Cardiac muscle cell (in vitro differentiated cells and primary cell): Measurements from ENCODE around the gene CTU2. TPM values are rescaled to one million over a fixed set of nuclear protein-coding genes. Genes with fewer than 3 reads are reported as not detected.

Experiments used
- DNase-seq, 2 donors: peaks; one replicate each; pipeline versions ENCODE4 v3.0.0 to v3.0.0-alpha.2; 2010 to 2017; ENCODE audit warnings: low read depth in 1 of 2, low spot score in 1 of 2
- H3K27ac ChIP-seq: fragments of 200-600 bp; sonication (generic); 2 replicates; pipeline ENCODE4 v1.5.1; 2016
- H3K27me3 ChIP-seq: fragments of 200-600 bp; sonication (generic); 2 replicates; pipeline ENCODE4 v1.6.0; 2016; ENCODE audit warnings: control low read depth
- H3K36me3 ChIP-seq: fragments of 200-600 bp; sonication (generic); 2 replicates; pipeline ENCODE4 v1.5.1; 2016; ENCODE audit warnings: control low read depth
- H3K4me1 ChIP-seq: fragments of 200-600 bp; sonication (generic); 2 replicates; pipeline ENCODE4 v1.8.1; 2017; ENCODE audit warnings: low read depth, mild to moderate bottlenecking, mixed run types
- H3K4me3 ChIP-seq: fragments of 200-600 bp; sonication (generic); 2 replicates; pipeline ENCODE4 v1.5.1; 2016; ENCODE audit warnings: mild to moderate bottlenecking
- H3K9me3 ChIP-seq: fragments of 200-600 bp; sonication (generic); 2 replicates; pipeline ENCODE4 v1.5.1; 2017; ENCODE audit warnings: low read depth, mild to moderate bottlenecking, control low read depth
- CTCF ChIP-seq: IDR thresholded peaks from 2 replicates; pipeline ENCODE4 v1.5.1; 2012; ENCODE audit warnings: low read depth, mild to moderate bottlenecking, low read length
- polyA plus RNA-seq: library from polyadenylated mRNA; unstranded; fragments of >200 nt; fragmentation: Nextera tagmentation; extraction: Ambion mirVana; gene quantifications from 2 replicates; pipeline ENCODE4 v1.2.1, GENCODE V29; 2016
- total RNA-seq: library from RNA; depleted of rRNA; stranded (reverse); fragments of >200 nt; gene quantifications from 2 replicates; pipeline ENCODE4 v1.2.3, GENCODE V29; 2016

The CTU2 gene
- total and polyA plus RNA-seq, 2 experiments from 2014 or later: 9.2 to 10.8 TPM

- Histone ChIP-seq H3K4me1 (no peaks in the 10 kb centered on the region), H3K36me3 (peaks cover 14% of the 10 kb centered on the region), H3K4me3 (no peak overlapping the region), H3K27ac (no peak overlapping the region), H3K9me3 (no peaks in the 10 kb centered on the region), H3K27me3 (no peaks in the 10 kb centered on the region)
- DNase-seq: no peak
- no peak for TF ChIP-seq CTCF
Measured at GRCh38 chr16:88715312-88716190, 9.2 kb downstream of the CTU2 start.

- H3K36me3 ChIP-seq: peaks cover 14% of the 10 kb centered on the region
Measured at GRCh38 chr16:88716201-88716600, 9.9 kb downstream of the CTU2 start.

GRCh38 chr16:88716601-88717001 is 10.3 kb downstream of the CTU2 start:
- Histone ChIP-seq H3K9me3 (no peaks in the 10 kb centered on the region), H3K4me1 (no peaks in the 10 kb centered on the region), H3K4me3 (no peak overlapping the region), H3K36me3 (peaks cover 18% of the 10 kb centered on the region), H3K27ac (no peak overlapping the region), H3K27me3 (no peaks in the 10 kb centered on the region)
- no peak for DNase-seq
- TF ChIP-seq CTCF: no peak

More at GRCh38 chr16:88716201-88716600, 9.9 kb downstream of the CTU2 start:
- DNase-seq: no peak
- no peaks in the 10 kb centered on the region for H3K4me1 ChIP-seq
- no peak overlapping the region for H3K27ac ChIP-seq
- no peak overlapping the region for H3K4me3 ChIP-seq
- H3K27me3 ChIP-seq: no peaks in the 10 kb centered on the region
- no peaks in the 10 kb centered on the region for H3K9me3 ChIP-seq
- no peak for TF ChIP-seq CTCF

- peaks cover 26% of the 10 kb centered on the region for H3K36me3 ChIP-seq
- no peaks in the 10 kb centered on the region for H3K9me3 ChIP-seq
- TF ChIP-seq CTCF: no peak
Measured at GRCh38 chr16:88718178-88718577, 11.9 kb downstream of the CTU2 start.

GRCh38 chr16:88719267-88719932 is 13.1 kb downstream of the CTU2 start:
- Histone ChIP-seq H3K9me3 (no peaks in the 10 kb centered on the region), H3K4me3 (no peak overlapping the region), H3K4me1 (no peaks in the 10 kb centered on the region), H3K36me3 (peaks cover 26% of the 10 kb centered on the region), H3K27me3 (no peaks in the 10 kb centered on the region), H3K27ac (no peak overlapping the region)
- no peak for TF ChIP-seq CTCF
- DNase-seq: no peak

More at GRCh38 chr16:88718178-88718577, 11.9 kb downstream of the CTU2 start:
- DNase-seq: no peak
- no peaks in the 10 kb centered on the region for H3K4me1 ChIP-seq
- no peaks in the 10 kb centered on the region for H3K27me3 ChIP-seq
- no peak overlapping the region for H3K27ac ChIP-seq
- no peak overlapping the region for H3K4me3 ChIP-seq
